CD4-positive, alpha-beta T cell treated with Interleukin-4 for 4 hours (primary cell): ENCODE data around the gene FAM149A.

Experiments
- DNase-seq: peaks from one replicate; pipeline ENCODE4 v3.0.0-alpha.2; 2020

FAM149A gene

DNA sequence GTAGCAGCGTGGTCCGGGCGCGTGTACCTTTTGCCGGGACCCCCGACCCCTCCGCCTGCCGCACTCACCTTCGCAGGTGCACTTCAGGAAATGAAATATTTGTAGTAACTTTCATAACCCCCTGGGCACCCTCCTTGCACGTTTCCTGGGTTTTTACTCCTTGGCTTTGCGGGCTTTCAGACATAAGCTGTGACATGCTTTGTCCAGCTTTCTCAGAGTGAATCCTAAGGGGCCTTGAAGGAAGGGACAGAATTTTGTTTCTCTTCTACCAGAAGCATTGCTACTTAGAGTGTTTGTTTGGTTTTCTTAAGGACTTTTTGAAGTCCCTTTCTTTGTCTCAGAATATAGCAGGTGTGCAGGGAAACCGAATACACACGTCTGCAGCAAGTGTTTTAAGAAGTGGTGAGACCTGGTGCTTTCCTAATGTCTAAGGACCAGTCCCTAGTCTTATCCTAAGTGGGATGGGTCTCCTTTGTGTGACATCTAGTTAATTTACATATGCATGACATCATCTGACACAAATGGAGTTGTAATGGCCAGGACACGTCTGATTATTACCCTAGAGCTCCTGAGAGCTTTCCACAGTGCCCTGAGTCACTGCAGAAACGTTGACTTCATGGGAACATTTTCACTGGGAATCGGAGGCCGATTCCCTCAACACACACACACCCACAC lies 1.3 kb downstream of the FAM149A start:
- no peak for DNase-seq

DNA sequence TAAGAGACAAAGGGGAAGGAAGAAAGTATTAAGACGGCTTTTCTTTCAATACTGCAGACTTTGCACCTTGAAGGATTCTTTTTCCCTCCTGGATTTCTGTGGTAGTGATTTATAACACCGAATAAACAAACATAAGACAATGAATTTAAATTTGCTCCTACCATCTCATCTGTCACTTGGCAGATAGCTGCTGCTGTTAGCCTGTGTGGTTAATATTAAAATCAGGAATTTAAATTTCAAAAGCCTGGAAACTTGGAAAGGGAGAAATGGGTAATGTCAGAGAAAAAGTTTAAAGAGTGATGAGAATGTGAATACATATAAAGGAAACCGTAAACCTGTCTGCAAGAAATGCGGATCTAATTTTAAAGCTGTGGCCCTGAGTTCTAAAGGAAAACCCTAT lies 3.4 kb downstream of the FAM149A start:
- no peak for DNase-seq

DNA sequence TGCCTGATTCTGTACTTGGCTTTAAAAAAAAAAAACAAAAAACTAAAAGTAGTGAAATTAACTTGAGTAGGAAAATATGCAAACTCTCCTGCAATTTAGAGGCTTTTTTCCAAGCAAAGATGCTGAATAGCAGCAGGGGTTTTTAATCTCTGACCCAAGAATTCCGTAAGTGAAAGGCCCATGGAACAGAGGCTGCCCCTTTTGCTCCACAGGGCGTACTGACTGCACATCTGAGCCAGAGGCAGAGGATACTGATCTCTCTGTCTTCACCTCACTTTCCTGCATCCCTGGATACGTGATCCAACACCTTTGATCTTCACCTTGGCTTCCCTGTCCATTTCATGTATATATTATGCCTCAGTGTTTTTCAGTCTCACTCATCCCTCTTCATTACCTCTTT lies 3.9 kb downstream of the FAM149A start:
- no peak for DNase-seq

DNA sequence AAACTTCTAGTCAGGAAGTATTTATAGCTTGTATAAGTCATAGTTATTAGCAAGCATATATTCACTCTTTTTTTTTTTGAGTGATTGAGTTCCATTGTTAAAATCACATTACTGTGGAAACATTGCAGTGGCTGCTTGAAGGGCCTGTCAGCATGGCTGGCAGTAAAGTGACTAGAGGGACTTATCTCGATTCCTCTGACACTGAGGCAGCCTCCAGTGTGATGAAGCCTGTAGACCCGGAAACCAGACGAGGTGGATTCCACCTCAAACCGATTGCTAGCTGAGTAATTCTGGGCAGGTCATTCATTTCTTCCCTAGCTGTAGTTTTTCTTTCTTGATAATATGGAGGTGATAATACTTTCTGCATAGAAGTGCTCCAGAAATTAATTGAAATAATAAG lies 4.7 kb downstream of the FAM149A start:
- no peak for DNase-seq

DNA sequence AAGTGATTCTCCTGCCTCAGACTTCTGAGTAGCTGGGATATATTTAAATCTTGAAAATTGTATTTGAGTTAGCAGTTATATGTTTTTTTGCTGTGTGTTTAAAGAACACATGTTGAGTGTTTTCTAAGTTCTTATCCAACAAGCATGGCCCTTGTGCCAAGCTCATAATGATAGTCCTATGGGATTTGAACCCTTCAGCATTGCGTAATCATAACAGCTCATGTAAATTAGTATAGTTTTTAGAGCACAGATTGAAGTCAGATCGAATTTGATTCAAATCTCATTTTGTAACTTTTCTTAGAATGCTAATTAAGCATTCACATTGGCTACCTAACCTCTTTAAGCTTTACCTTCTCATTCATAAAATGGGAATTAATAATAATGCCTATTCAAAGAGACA lies 12.2 kb downstream of the FAM149A start:
- DNase-seq, result no peak

DNA sequence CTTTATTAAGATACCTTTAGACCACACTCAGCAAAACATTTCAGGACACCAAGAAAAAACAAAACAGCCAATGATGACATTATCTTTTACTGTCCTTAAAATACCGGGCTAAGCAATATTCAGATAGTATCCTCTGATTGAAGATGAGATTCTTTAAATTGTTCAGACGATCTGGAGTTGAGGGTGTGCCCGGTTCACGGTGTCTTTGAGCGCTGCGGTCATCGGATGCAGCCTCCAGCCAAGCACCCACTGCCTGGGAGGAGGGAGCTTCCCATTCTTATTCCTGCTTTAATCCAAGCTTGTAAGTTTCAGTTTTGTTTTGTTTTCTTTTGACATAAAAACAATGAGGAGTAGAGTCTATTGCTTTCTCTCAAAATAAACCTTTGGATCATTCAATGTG lies 14.1 kb downstream of the FAM149A start:
- no peak for DNase-seq

DNA sequence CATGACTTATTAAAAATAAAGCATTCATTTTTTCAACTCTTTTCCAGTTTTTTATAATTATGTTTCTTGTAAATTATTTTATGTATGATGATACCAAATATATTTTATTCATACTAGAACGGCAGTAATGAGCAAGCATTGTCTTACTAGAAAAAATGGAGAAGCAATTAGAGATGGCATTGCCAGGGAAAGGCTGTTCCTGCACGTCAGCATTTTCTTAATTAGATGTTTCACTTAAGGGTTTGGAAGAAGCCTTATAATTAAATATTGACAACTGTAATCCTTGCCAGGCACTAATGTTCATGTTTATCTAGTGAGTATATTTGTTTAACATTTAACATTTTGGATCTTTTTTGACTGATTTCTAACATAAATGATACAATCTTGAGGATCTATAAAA lies 16.6 kb downstream of the FAM149A start:
- no peak for DNase-seq

DNA sequence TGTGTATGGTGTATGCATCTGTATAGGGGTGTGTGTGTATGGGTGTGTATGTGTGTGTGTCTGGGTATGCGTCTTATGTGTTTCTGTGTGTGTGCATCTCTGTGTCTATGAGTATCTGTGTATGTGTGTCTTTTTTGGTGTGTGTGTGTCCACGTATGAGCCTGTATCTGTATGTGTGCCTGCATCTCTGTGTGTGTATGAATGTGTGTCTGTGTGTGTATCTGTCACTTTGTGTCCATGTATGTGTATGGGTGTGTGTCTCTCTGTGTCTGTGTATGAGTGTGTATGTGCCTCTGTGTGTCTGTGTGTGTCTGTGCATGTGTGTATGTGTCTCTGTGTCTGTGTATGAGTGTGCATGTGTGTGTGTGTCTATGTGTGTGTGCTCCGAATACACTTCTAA lies 24.3 kb downstream of the FAM149A start:
- no peak for DNase-seq

DNA sequence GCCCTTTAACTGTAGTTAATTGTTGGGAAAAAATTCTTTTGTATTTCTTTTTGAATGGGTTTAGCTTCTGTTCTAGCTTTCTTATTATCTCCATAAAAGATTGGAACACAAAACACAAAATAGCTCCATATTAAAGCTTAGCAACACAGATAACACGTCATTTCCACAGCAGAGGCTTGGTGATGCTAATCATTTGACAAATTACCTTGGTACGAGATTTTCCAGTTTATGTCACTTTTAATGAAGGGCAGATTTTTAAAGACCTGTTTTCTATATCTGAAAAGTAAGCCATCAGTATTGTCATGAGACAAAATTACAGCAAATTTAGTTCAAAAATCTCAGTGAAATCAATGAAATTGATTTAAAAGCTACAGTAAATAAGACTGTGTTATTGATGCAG lies 27.4 kb downstream of the FAM149A start:
- DNase-seq, result no peak

DNA sequence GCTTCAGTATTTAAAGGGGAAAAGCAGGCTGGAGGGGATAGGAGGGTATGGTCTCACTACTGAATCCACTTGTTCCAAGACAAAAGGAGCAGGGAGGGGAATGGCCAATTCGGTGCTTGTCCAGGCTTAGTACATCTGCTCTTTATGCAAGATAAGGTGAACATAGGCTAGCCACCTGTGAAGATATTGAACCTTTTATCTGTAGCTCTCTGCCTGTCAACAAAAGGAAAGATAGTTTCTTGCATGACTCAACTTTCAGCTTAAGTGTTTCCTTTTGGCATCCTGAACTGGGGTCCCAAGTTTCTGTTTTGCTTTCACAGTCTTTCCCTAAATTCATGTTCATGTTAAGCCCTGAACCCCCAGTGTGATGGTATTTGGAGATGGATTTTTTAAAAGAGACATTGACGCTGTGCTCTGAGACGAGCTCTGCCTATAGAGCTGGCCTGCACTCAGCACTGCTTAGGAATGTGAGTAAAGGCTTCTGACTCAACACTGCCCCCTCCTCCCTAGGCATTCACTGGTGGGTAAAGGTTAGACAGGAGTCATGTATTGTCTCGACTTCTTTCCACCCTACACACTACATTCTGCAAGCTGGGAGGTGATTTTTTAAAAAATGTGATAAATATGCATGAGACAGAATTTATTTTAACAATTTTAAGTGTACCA lies 28.2 kb downstream of the FAM149A start:
- DNase-seq, result no peak

DNA sequence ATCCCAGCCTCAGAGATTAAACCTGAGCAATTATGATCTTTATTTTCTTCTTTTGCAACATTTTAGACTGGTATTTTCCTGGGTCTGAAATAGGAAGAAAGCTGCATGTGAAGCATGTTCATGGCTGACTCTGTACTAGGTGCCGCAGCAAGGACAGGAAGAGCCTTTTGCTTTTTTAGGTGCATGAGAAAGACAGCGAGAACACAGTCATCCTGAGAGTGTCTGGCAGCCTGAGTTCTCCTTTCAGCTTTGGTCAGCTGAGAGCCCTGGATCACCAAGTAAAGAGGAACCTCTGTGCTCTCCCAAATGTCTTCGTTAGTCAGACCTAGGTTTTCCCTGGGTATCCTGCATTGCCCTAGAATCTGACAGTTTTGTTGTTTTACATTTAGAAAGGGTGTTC lies 29.8 kb downstream of the FAM149A start:
- no peak for DNase-seq

DNA sequence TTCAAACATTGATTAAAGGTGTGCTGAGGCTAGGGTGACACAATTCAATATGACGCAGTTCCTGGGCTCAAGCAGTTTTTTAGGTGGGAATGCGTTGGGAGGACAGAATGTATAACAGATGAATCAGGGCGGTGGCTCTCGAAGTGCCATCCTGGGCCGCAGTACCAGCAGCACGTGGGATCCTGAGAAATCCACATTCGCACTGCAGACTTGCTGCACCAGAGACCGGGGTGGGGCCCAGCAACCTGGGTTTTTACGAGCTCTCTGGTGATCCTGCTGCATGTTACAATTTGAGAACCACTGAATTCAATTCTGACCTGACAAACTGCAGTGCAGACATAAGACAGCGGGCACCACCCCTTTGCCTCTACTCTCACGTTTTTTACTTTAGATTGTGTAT lies 30.4 kb downstream of the FAM149A start:
- no peak for DNase-seq

DNA sequence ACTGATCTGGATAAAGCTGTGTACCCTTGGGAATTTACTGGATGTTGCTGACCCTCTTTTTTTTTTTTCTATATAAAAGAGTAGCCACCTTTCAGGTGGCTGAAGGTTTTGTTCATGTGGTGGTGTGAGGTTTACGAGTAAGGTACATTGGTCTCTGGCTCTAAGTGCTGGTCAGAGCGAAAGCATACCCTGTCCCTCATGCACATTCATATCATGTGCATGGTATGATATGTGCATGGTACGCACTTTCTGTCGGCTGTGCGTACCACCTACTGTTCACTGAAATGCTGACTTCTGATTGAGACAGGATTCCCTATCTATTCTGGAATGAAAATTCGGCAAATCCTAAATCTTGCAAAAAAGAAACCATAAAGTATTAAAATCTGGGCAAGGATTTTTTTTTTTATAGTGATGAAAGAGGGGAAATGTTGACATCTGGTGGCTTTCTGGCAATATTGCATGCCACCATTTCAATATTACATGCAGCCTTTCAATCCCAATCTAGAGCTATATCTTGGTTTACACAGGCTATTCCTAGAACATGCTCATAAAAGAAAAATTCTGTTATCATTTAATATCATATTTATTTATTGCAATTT lies 32.8 kb downstream of the FAM149A start:
- no peak for DNase-seq

DNA sequence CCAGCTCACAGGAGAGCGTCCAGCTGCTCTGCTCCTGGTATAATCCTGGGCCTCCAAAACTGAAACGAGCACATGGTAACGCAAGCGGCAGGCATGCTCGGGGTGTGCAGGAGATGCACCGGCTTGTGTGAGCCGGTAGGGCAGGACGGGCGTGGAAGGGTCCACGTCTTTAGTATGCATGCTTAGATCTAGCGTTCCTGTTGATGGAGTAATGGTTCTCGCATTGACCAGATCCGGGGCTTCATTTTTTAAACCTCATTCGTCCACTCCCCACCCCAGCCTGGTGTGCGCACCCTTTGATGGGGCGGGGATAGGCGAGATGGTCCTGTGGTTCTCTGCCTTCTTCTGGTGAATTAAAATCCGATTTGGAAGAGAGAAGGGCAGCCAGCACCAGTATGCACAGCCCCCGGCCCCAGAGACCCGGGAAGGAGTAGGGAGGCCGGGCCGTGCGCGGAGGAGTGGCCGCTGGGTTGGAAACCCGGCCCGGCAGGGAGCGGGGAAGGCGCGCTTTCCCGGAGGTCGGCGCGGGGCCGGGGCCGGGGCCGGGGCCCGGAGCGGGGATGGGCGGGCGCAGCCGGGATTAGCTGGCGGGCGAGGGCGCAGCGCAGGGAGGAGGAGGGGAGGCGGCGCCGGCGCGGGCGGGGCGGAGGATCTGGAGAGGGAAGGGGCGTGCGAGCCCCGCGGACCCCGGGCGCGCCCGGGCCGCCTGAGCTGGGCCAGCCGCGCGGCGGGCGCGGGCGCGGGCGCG lies 39.9 kb downstream of the FAM149A start:
- no peak for DNase-seq

DNA sequence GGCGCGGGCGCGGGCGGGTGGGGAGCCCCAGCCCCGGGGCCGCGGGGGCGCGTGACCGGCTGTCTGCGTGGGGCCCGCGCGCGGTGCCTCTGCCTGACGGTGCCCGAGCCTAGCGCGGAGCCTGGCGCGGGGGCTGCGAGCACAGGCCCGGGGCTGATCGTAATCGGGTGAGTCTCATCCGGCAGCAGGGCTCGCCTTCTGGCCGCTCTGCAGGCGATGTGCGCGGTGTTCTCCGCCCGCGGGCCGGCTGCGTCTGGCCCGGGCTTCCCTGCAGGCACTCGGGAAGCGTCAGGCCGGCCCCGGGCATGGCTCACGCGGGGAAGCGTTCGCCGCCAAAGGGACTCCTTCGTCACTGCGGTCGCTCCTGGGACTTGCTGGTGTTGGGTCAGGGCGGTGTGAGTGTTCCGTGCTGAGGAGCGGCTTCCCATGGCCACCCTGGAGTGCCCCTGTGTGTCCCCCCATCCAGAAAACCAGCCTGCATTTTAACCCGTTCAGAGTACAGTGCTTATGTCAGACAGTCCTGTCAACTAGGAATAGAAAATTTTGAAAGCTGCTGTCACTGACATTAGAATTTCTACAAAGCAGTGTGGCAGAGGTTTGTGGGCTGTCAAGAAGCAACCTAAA lies 40.6 kb downstream of the FAM149A start:
- no peak for DNase-seq

DNA sequence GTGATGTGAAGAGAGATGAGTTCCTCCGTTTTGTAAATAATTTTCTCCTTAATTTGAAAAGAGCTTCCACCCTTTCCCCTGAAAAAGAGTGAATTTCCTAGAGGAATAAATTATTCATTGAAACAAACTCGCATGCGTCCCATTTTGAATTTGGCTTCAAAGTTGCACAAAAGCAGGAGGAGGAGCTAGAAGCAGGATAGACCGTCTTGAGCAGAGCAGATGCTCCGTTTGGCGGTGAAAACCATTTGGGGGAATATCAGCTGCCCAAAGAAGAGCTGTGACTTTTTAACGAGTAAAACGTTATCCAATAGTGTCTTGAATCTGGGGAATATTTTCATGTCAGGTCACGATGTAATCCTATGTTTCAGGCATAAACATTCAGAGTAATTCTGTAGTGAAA lies 42.0 kb downstream of the FAM149A start:
- no peak for DNase-seq

DNA sequence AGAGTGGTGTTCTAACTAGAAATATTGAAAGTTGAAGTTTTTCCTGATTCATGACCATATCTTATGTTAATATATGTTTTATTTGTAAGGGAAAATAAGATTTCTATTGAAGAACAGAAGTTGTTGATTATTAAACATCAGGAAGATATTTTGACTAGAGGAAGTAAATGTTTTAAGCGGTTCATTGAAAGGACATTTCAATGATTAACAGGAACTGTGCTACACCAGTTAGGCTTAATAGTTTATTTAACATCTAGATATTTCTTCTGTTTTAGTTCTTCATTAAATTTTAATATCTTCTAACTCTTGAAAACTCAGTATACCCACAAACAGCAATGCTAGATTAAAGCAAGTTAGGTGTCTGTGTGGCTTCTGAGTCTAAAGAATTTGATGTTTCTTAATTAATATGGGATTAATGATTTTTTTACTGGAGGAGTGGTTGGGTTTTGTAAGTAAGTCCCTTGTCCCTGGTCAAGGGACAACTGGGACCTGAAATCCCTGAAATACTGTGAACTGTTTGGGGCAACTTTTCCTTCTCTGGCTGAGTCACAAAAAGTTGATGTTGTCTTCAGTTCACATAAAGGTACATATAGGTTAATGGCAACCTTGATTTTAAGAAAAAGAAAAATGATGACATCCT lies 44.0 kb downstream of the FAM149A start:
- no peak for DNase-seq

DNA sequence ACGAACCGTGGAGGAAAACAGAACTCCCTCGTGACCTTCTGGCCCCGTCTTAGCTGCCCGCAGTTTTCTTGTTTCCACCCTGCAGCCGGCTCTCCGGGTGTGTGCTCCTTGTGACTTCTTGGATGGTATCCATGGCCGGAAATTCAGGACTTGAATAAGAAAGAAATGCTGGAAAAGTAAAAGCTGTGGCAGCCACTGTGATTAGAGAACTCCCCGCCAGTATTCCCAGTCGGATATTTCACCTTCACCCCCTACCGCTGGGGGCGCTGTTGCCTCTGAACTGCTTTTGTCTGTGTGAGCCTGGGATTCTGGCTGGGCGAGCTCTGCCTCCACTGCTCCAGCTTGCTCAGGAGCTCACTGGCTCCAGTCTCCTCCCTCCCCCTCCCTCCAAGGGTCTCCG lies 45.4 kb downstream of the FAM149A start:
- no peak for DNase-seq

DNA sequence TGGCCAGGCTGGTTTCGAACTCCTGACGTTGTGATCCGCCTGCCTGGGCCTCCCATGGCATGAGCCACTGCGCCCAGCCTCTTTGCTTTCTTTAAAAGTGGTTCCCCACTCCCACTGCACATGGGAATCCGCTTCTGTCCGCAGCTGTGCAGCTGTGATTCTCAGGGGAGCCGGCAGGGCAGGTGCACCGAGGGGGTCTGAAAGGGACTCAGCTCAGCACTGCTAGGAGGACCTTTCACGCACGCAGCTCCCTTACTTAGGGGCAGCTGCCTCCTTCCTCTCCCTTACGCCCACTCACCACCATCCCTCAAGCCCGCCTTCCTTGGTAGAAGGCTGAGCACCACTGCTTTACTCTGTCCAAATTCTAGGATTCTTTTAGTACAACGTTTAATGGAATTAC lies 46.4 kb downstream of the FAM149A start:
- no peak for DNase-seq

DNA sequence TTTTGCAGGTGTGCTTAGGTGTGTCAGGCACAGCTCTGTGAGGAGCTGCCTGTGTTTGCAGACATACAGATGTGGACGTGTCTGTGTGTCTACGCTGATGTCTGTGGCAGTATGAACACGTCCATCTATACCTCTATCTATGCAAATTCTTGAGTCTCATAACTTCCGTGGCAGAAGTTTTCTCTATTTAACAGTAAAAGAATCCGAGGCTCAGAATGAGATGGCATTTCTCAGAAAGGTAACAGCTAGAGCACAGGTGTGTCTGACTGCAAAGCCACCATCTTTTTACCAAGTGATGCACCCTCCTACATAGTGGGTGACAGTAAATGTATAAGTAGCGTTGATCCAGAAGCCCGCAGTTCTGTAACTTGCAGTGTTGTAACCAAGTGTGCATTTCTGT lies 47.0 kb downstream of the FAM149A start:
- no peak for DNase-seq

DNA sequence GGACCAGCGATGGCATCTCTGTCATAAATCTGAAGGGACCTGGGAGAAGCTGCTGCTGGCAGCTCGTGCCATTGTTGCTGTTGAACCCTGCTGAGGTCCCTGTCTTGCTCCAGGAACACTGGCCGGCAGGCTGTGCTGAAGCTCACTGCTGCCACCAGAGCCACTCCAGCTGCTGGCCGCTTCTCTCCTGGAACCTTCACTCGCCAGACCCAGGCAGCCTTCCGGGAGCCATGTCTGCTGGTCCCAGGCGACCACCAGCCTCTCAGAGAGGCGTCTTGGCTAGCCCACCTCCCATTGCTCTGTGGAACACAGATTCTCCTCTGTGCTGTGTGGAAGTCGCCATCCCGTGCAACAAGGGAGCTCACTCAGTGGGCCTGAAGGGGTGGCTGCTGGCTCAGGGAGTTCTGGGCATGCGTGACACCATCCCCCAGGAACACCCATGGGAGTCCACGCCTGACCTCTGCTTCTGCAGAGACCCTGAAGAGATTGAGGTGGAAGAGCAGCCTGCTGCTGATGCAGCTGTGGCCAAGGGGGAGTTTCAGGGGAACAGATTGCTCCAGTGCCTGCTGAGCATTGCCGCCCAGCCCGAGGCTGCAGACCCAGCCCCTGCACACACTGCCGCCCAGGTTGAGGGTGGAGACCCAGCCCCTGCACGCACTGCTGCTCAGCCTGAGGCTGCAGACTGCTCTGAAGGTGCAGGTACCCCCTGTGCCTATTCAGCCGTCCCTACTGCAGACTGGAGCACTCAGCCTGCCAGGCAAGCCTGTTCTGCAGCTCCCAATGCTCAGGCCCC lies 53.7 kb downstream of the FAM149A start:
- no peak for DNase-seq

DNA sequence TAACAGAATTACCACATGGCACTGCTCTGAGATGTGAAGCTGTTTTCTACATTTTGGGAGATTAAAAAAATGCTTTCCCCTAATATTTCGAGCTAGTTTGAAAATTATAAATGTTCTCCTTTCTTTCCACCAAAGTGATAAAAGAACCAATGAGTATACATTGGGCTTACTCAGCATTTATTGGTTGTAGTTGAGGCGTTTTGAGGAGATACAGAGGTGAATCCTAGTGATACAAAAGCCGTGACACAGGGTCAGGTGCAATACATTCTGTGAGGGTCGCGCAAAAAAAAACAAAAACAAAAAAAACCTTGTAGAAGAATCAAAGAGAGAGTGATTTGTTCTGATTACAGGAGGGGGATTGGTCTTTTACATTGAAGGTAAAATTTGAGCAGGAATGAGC lies 54.5 kb downstream of the FAM149A start:
- DNase-seq, result no peak
